ENCODE data around the gene CALM3.

The CALM3 gene

GRCh38 chr19:46578450-46578849 is 22.7 kb upstream of the CALM3 start:
- no peaks in the 10 kb centered on the region for H3K36me3 ChIP-seq (ENCODE audit: insufficient read depth, low read length)
- WGBS, result 92% methylated on average over 4 of the region's 4 CpGs
- H3K9me3 ChIP-seq (ENCODE audit: insufficient read depth, low read depth, low read length), result no peaks in the 10 kb centered on the region
- H3K4me3 ChIP-seq (ENCODE audit: low read length), result no peak overlapping the region
- no peaks in the 10 kb centered on the region for H3K27me3 ChIP-seq (ENCODE audit: insufficient read depth, low read length)
- no peak overlapping the region for H3K27ac ChIP-seq (ENCODE audit: low read depth, low read length)
- no peaks in the 10 kb centered on the region for H3K4me1 ChIP-seq (ENCODE audit: insufficient read depth, low read length)
- no peak overlapping the region for H3K9ac ChIP-seq (ENCODE audit: low read depth, low read length)

- Histone ChIP-seq H3K27me3 (ENCODE audit: insufficient read depth, low read length) (0 out of 2 replicates have a peak, but pooled peaks cover 3% of the 10 kb centered on the region), H3K4me1 (ENCODE audit: insufficient read depth, low read length) (no peaks in the 10 kb centered on the region), H3K4me3 (ENCODE audit: low read length) (no peak overlapping the region), H3K36me3 (ENCODE audit: insufficient read depth, low read length) (no peaks in the 10 kb centered on the region), H3K9me3 (ENCODE audit: insufficient read depth, low read depth, low read length) (no peaks in the 10 kb centered on the region), H3K27ac (ENCODE audit: low read depth, low read length) (no peak overlapping the region), H3K9ac (ENCODE audit: low read depth, low read length) (no peak overlapping the region)
- WGBS, result 55% methylated on average over 7 of the region's 8 CpGs
Measured at GRCh38 chr19:46579361-46579879, 21.7 kb upstream of the CALM3 start.

- H3K9ac ChIP-seq (ENCODE audit: low read depth, low read length), result no peak overlapping the region
- 76% methylated on average over 2 of the region's 2 CpGs for WGBS
- no peaks in the 10 kb centered on the region for H3K36me3 ChIP-seq (ENCODE audit: insufficient read depth, low read length)
- H3K27me3 ChIP-seq (ENCODE audit: insufficient read depth, low read length), result 0 out of 2 replicates have a peak, but pooled peaks cover 3% of the 10 kb centered on the region
- no peak overlapping the region for H3K4me3 ChIP-seq (ENCODE audit: low read length)
- H3K9me3 ChIP-seq (ENCODE audit: insufficient read depth, low read depth, low read length), result no peaks in the 10 kb centered on the region
- H3K4me1 ChIP-seq (ENCODE audit: insufficient read depth, low read length), result no peaks in the 10 kb centered on the region
- no peak overlapping the region for H3K27ac ChIP-seq (ENCODE audit: low read depth, low read length)
Measured at GRCh38 chr19:46580247-46580646, 20.9 kb upstream of the CALM3 start.

- Histone ChIP-seq H3K9ac (ENCODE audit: low read depth, low read length) (no peak overlapping the region), H3K36me3 (ENCODE audit: insufficient read depth, low read length) (no peaks in the 10 kb centered on the region), H3K9me3 (ENCODE audit: insufficient read depth, low read depth, low read length) (no peaks in the 10 kb centered on the region), H3K4me3 (ENCODE audit: low read length) (no peak overlapping the region), H3K27me3 (ENCODE audit: insufficient read depth, low read length) (0 out of 2 replicates have a peak, but pooled peaks cover 3% of the 10 kb centered on the region), H3K4me1 (ENCODE audit: insufficient read depth, low read length) (no peaks in the 10 kb centered on the region), H3K27ac (ENCODE audit: low read depth, low read length) (no peak overlapping the region)
- WGBS, result no CpG with 5 or more reads among the region's 1 CpG
Measured at GRCh38 chr19:46585539-46585938, 15.6 kb upstream of the CALM3 start.

- Histone ChIP-seq H3K4me3 (ENCODE audit: low read length) (no peak overlapping the region), H3K4me1 (ENCODE audit: insufficient read depth, low read length) (no peaks in the 10 kb centered on the region), H3K27ac (ENCODE audit: low read depth, low read length) (no peak overlapping the region), H3K27me3 (ENCODE audit: insufficient read depth, low read length) (0 out of 2 replicates have a peak, but pooled peaks cover 3% of the 10 kb centered on the region), H3K36me3 (ENCODE audit: insufficient read depth, low read length) (no peaks in the 10 kb centered on the region), H3K9me3 (ENCODE audit: insufficient read depth, low read depth, low read length) (no peaks in the 10 kb centered on the region), H3K9ac (ENCODE audit: low read depth, low read length) (no peak overlapping the region)
- 89% methylated on average over 4 of the region's 4 CpGs for WGBS
Measured at GRCh38 chr19:46586294-46586693, 14.8 kb upstream of the CALM3 start.

- H3K4me1 ChIP-seq (ENCODE audit: insufficient read depth, low read length), result no peaks in the 10 kb centered on the region
- H3K36me3 ChIP-seq (ENCODE audit: insufficient read depth, low read length), result no peaks in the 10 kb centered on the region
- 0 out of 2 replicates have a peak, but pooled peaks cover 3% of the 10 kb centered on the region for H3K27me3 ChIP-seq (ENCODE audit: insufficient read depth, low read length)
- H3K27ac ChIP-seq (ENCODE audit: low read depth, low read length), result no peak overlapping the region
- no peak overlapping the region for H3K4me3 ChIP-seq (ENCODE audit: low read length)
- WGBS, result 78% methylated on average over 3 of the region's 3 CpGs
- H3K9ac ChIP-seq (ENCODE audit: low read depth, low read length), result no peak overlapping the region
- no peaks in the 10 kb centered on the region for H3K9me3 ChIP-seq (ENCODE audit: insufficient read depth, low read depth, low read length)
Measured at GRCh38 chr19:46587861-46588260, 13.3 kb upstream of the CALM3 start.

- H3K36me3 ChIP-seq (ENCODE audit: insufficient read depth, low read length), result no peaks in the 10 kb centered on the region
- no peaks in the 10 kb centered on the region for H3K9me3 ChIP-seq (ENCODE audit: insufficient read depth, low read depth, low read length)
- no peak overlapping the region for H3K4me3 ChIP-seq (ENCODE audit: low read length)
- no peaks in the 10 kb centered on the region for H3K27me3 ChIP-seq (ENCODE audit: insufficient read depth, low read length)
- H3K4me1 ChIP-seq (ENCODE audit: insufficient read depth, low read length), result no peaks in the 10 kb centered on the region
- H3K27ac ChIP-seq (ENCODE audit: low read depth, low read length), result no peak overlapping the region
- no peak overlapping the region for H3K9ac ChIP-seq (ENCODE audit: low read depth, low read length)
- 93% methylated on average over 4 of the region's 4 CpGs for WGBS
Measured at GRCh38 chr19:46591254-46591653, 9.9 kb upstream of the CALM3 start.

GRCh38 chr19:46591870-46592269 is 9.3 kb upstream of the CALM3 start:
- 93% methylated on average over 3 of the region's 3 CpGs for WGBS
- Histone ChIP-seq H3K36me3 (ENCODE audit: insufficient read depth, low read length) (no peaks in the 10 kb centered on the region), H3K9ac (ENCODE audit: low read depth, low read length) (no peak overlapping the region), H3K27me3 (ENCODE audit: insufficient read depth, low read length) (no peaks in the 10 kb centered on the region), H3K27ac (ENCODE audit: low read depth, low read length) (no peak overlapping the region), H3K4me3 (ENCODE audit: low read length) (no peak overlapping the region), H3K4me1 (ENCODE audit: insufficient read depth, low read length) (no peaks in the 10 kb centered on the region), H3K9me3 (ENCODE audit: insufficient read depth, low read depth, low read length) (no peaks in the 10 kb centered on the region)

- 0 out of 2 replicates have a peak, but pooled peaks cover 3% of the 10 kb centered on the region for H3K9me3 ChIP-seq (ENCODE audit: insufficient read depth, low read depth, low read length)
- H3K9ac ChIP-seq (ENCODE audit: low read depth, low read length), result no peak overlapping the region
- H3K4me3 ChIP-seq (ENCODE audit: low read length), result no peak overlapping the region
- H3K27ac ChIP-seq (ENCODE audit: low read depth, low read length), result no peak overlapping the region
- H3K36me3 ChIP-seq (ENCODE audit: insufficient read depth, low read length), result no peaks in the 10 kb centered on the region
- no peaks in the 10 kb centered on the region for H3K27me3 ChIP-seq (ENCODE audit: insufficient read depth, low read length)
- H3K4me1 ChIP-seq (ENCODE audit: insufficient read depth, low read length), result no peaks in the 10 kb centered on the region
- WGBS, result 86% methylated on average over 6 of the region's 6 CpGs
Measured at GRCh38 chr19:46596008-46596407, 5.1 kb upstream of the CALM3 start.

- Histone ChIP-seq H3K4me1 (ENCODE audit: insufficient read depth, low read length) (peaks cover 8% of the 10 kb centered on the region; the same call in 1 of the 2 replicates), H3K36me3 (ENCODE audit: insufficient read depth, low read length) (no peaks in the 10 kb centered on the region), H3K27me3 (ENCODE audit: insufficient read depth, low read length) (no peaks in the 10 kb centered on the region), H3K4me3 (ENCODE audit: low read length) (no peak overlapping the region), H3K27ac (ENCODE audit: low read depth, low read length) (no peak overlapping the region), H3K9ac (ENCODE audit: low read depth, low read length) (no peak overlapping the region), H3K9me3 (ENCODE audit: insufficient read depth, low read depth, low read length) (0 out of 2 replicates have a peak, but pooled peaks cover 3% of the 10 kb centered on the region)
- 87% methylated on average over 4 of the region's 4 CpGs for WGBS
Measured at GRCh38 chr19:46598372-46598917, 2.7 kb upstream of the CALM3 start.

- 0 out of 2 replicates have a peak, but pooled peaks cover 3% of the 10 kb centered on the region for H3K9me3 ChIP-seq (ENCODE audit: insufficient read depth, low read depth, low read length)
- peak overlapping the region; percentile 98; the same call in 1 of the 2 replicates for H3K27ac ChIP-seq (ENCODE audit: low read depth, low read length)
- no peak overlapping the region for H3K9ac ChIP-seq (ENCODE audit: low read depth, low read length)
- no peaks in the 10 kb centered on the region for H3K27me3 ChIP-seq (ENCODE audit: insufficient read depth, low read length)
- H3K36me3 ChIP-seq (ENCODE audit: insufficient read depth, low read length), result no peaks in the 10 kb centered on the region
- 70% methylated on average over 5 of the region's 9 CpGs for WGBS
- H3K4me1 ChIP-seq (ENCODE audit: insufficient read depth, low read length), result peaks cover 12% of the 10 kb centered on the region; the same call in 1 of the 2 replicates
- H3K4me3 ChIP-seq (ENCODE audit: low read length), result peak overlapping the region; percentile 73
Measured at GRCh38 chr19:46599716-46600373, 1.3 kb upstream of the CALM3 start.
